ENCODE data around the gene SDF2. TPM values are rescaled to one million over a fixed set of nuclear protein-coding genes. Genes with fewer than 3 reads are reported as not detected.

Gene SDF2
- total and polyA plus RNA-seq, 10 of the 15 experiments (the other 5 are each of a cell fraction or from before 2014, with no cell fraction given) = 29.8 to 81.0 (median 41.5) TPM

DNA sequence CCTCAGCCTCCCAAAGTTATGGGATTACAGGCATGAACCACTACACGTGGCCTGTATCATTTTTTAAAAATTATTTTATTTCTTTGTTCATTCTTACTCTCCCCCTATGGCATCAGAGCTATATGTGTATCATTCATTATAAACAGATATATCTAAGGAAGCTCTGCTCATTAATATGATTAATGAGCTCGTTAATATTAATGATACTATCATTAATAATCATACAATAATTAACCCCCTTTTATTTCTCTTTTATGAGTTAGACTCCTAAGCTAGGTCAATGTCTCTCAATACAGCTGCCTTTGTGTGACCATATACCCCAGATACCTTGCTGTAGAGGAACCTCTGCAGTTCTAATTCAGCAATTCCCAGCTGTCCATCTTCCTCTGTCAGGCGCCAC lies 43.2 kb downstream of the SDF2 start:
- RAD21 ChIA-PET (ENCODE audit: unreplicated experiment) = interaction anchor here (1.4 kb wide), 1 partner anchor 12 kb away, joined by 3 read pairs; no protein-coding TSS in a partner anchor
- in situ Hi-C loops (cut with MboI) (no loop called here), intact Hi-C loops (cut with micrococcal nuclease; ENCODE audit: unreplicated experiment) (loop anchor here (5.0 kb wide), 1 partner anchor 126 kb away; no protein-coding TSS in a partner anchor)
- BruUV-seq (replicated peaks) = no TSS peak
- H3K9ac ChIP-seq (ENCODE audit: control insufficient read depth, insufficient read depth, low read length) = no peak overlapping the region
- peaks cover 46 to 64% of the 10 kb centered on the region in 2 experiments for H3K36me3 ChIP-seq (ENCODE audit: control insufficient read depth in 2 of 2, insufficient read depth in 2 of 2, low read length in 1 of 2)
- H3K27ac ChIP-seq (ENCODE audit: control insufficient read depth, insufficient read depth) = no peak overlapping the region
- ATAC-seq (no peak), FAIRE-seq (no peak), DNase-seq (ENCODE audit: low read depth, low spot score) (no peak)
- no peak overlapping the region for H2AFZ ChIP-seq (ENCODE audit: control insufficient read depth, low read depth, low read length)
- SMC1A ChIA-PET (ENCODE audit: uncharacterized antibody, unreplicated experiment) = interaction anchor here (0.8 to 3.5 kb wide), 3 partner anchors 28 to 55 kb away, joined by 3 to 8 read pairs (median 3); no protein-coding TSS in a partner anchor
- no peak for TF ChIP-seq PAX5 (IDR thresholded peaks at IDR 0.05; ENCODE audit: borderline replicate concordance, low read depth, low read length)
- TF ChIP-seq JUND (IDR thresholded peaks at IDR 0.05; ENCODE audit: low read depth, low read length) = no peak
- TF ChIP-seq NFYB (IDR thresholded peaks at IDR 0.05; ENCODE audit: insufficient read depth, low read depth, low read length) = no peak
- TF ChIP-seq, protein P1, sequence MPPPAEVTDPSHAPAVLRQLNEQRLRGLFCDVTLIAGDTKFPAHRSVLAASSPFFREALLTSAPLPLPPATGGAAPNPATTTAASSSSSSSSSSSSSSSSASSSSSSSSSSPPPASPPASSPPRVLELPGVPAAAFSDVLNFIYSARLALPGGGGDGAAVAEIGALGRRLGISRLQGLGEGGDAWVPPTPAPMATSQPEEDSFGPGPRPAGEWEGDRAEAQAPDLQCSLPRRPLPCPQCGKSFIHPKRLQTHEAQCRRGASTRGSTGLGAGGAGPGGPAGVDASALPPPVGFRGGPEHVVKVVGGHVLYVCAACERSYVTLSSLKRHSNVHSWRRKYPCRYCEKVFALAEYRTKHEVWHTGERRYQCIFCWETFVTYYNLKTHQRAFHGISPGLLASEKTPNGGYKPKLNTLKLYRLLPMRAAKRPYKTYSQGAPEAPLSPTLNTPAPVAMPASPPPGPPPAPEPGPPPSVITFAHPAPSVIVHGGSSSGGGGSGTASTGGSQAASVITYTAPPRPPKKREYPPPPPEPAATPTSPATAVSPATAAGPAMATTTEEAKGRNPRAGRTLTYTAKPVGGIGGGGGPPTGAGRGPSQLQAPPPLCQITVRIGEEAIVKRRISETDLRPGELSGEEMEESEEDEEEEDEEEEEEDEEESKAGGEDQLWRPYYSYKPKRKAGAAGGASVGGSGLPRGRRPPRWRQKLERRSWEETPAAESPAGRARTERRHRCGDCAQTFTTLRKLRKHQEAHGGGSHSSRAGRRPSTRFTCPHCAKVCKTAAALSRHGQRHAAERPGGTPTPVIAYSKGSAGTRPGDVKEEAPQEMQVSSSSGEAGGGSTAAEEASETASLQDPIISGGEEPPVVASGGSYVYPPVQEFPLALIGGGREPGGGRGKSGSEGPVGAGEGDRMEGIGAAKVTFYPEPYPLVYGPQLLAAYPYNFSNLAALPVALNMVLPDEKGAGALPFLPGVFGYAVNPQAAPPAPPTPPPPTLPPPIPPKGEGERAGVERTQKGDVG (CRISPR knock-in tag; IDR thresholded peaks at IDR 0.05) = no peak
- TF ChIP-seq, protein P2, sequence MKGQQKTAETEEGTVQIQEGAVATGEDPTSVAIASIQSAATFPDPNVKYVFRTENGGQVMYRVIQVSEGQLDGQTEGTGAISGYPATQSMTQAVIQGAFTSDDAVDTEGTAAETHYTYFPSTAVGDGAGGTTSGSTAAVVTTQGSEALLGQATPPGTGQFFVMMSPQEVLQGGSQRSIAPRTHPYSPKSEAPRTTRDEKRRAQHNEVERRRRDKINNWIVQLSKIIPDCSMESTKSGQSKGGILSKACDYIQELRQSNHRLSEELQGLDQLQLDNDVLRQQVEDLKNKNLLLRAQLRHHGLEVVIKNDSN (IDR thresholded peaks at IDR 0.05; ENCODE audit: borderline replicate concordance, extremely low read length, insufficient read depth, low read depth, low read length) = no peak
- TF ChIP-seq POLR2A (IDR thresholded peaks at IDR 0.05; ENCODE audit: low read depth, low read length) = no peak
- no peak for TF ChIP-seq ZNF622 (IDR thresholded peaks at IDR 0.05)
- TF ChIP-seq POLR2AphosphoS5 (IDR thresholded peaks at IDR 0.05; ENCODE audit: low read length) = no peak
- no peak for TF ChIP-seq RELA (IDR thresholded peaks at IDR 0.05; ENCODE audit: borderline replicate concordance, partially characterized antibody)
- no peak for TF ChIP-seq ASH2L (IDR thresholded peaks at IDR 0.05; ENCODE audit: borderline replicate concordance, low read depth)
- TF ChIP-seq, protein P3, sequence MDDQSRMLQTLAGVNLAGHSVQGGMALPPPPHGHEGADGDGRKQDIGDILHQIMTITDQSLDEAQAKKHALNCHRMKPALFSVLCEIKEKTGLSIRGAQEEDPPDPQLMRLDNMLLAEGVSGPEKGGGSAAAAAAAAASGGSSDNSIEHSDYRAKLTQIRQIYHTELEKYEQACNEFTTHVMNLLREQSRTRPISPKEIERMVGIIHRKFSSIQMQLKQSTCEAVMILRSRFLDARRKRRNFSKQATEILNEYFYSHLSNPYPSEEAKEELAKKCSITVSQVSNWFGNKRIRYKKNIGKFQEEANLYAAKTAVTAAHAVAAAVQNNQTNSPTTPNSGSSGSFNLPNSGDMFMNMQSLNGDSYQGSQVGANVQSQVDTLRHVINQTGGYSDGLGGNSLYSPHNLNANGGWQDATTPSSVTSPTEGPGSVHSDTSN (IDR thresholded peaks at IDR 0.05; ENCODE audit: insufficient replicate concordance, low read depth, low read length) = no peak
- no peak for TF ChIP-seq BACH1 (IDR thresholded peaks at IDR 0.05; ENCODE audit: borderline replicate concordance)
- TF ChIP-seq MYC (IDR thresholded peaks at IDR 0.05; ENCODE audit: insufficient read depth, insufficient read length, insufficient replicate concordance, low read length, severe bottlenecking) = no peak
- no peak for TF ChIP-seq BMI1 (IDR thresholded peaks at IDR 0.05; ENCODE audit: borderline replicate concordance)
- no peak for TF ChIP-seq GATAD2B (conservative IDR thresholded peaks at IDR 0.05; ENCODE audit: low read depth)
- no peak overlapping the region for H3K4me3 ChIP-seq
- no peaks in the 10 kb centered on the region for H3K27me3 ChIP-seq (replicated peaks in 1 of 2; ENCODE audit: control insufficient read depth in 2 of 2, insufficient read depth in 2 of 2, low read length in 1 of 2)
- H3K4me2 ChIP-seq (ENCODE audit: control insufficient read depth, insufficient read depth) = no peak overlapping the region
- POLR2A ChIA-PET = interaction anchor here (0.8 to 1.7 kb wide), 5 partner anchors 8 to 43 kb away, joined by 3 to 11 read pairs (median 4); no protein-coding TSS in a partner anchor
- 95% methylated on average over 3 of the region's 3 CpGs for WGBS (ENCODE audit: insufficient coverage, insufficient replicate concordance, low lambda C conversion rate, missing lambda C conversion rate)
- no peaks in the 10 kb centered on the region for H3K79me2 ChIP-seq (ENCODE audit: control insufficient read depth, insufficient read depth, low read length)
- H3K4me1 ChIP-seq (ENCODE audit: control insufficient read depth, insufficient read depth, low read length) = no peaks in the 10 kb centered on the region; the same call in none of the 2 replicates
- CTCF ChIA-PET = interaction anchor here (0.9 to 1.4 kb wide), 5 partner anchors 8 to 70 kb away, joined by 3 to 6 read pairs (median 5); partner anchors contain the start of gene SPAG5
- H4K20me1 ChIP-seq (ENCODE audit: control insufficient read depth, insufficient read depth) = no peaks in the 10 kb centered on the region
- H3K9me3 ChIP-seq (replicated peaks; ENCODE audit: control insufficient read depth, insufficient read depth, low read length) = no peaks in the 10 kb centered on the region

Measured in GM12878 (cell line).